HL-60 (cell line): ENCODE results near the gene CFAP61.

Experiments
- DNase-seq, 2 experiments: peaks; one replicate each; pipeline ENCODE4 v3.0.0-alpha.2; 2010 to 2020; ENCODE audit warnings: low read depth in 1 of 2, low spot score in 1 of 2
- H3K27ac ChIP-seq: fragments of 250-450 bp; sonication (Bioruptor Pico); replicated peaks from 2 replicates; pipeline ENCODE4 v1.5.1; 2020; ENCODE audit warnings: mild to moderate bottlenecking, moderate library complexity
- H3K27me3 ChIP-seq: fragments of 250-450 bp; sonication (Bioruptor Pico); 2 replicates; pipeline ENCODE4 v1.5.1; 2021; ENCODE audit warnings: mild to moderate bottlenecking, moderate library complexity; ENCODE audit not compliant: insufficient read depth, poor library complexity, severe bottlenecking
- H3K4me3 ChIP-seq: replicated peaks from 2 replicates; pipeline ENCODE4 v1.5.1; 2011; ENCODE audit warnings: mild to moderate bottlenecking, control low read depth, low read length; ENCODE audit not compliant: insufficient read depth
- GABPA ChIP-seq: IDR thresholded peaks from 2 replicates; pipeline ENCODE4 v1.6.1; 2012; ENCODE audit warnings: low read depth
- POLR2AphosphoS5 ChIP-seq: IDR thresholded peaks from 2 replicates; pipeline ENCODE4 v1.6.1; 2012; ENCODE audit warnings: low read depth
- SPI1 ChIP-seq: IDR thresholded peaks from 2 replicates; pipeline ENCODE4 v1.6.1; 2012; ENCODE audit warnings: low read depth, mild to moderate bottlenecking, borderline replicate concordance
- TF ChIP-seq, protein P1 (sequence below): IDR thresholded peaks from 2 replicates; pipeline ENCODE4 v1.6.1; 2012; ENCODE audit warnings: low read depth; ENCODE audit not compliant: insufficient replicate concordance
- TF ChIP-seq, protein P2 (sequence below): IDR thresholded peaks from one replicate; pipeline ENCODE4 v1.5.1; 2011; ENCODE audit warnings: low read length, control low read depth, inconsistent platforms; ENCODE audit not compliant: insufficient read depth

The CFAP61 gene

DNA sequence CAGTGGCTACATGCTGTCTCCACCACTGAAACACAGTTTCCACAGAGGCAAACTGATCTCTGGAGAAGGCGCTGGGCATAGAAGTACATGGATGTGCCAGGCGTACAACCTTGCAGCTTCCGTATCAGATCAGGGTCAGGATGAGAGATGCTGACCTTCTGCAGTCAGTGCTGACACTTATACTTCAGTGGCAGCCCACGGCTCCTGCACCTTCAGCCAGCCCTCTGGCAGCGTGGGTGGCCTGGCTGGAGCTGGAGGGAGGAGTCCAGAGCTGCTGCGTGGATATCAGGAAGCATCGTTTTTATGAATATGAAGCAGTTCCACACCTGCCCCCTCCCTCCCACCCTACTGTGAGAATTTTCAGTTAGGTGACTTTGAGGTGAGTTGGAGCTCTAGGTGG lies 149.3 kb downstream of the CFAP61 start:
- Histone ChIP-seq H3K4me3 (no peak overlapping the region), H3K27me3 (no peaks in the 10 kb centered on the region), H3K27ac (no peak overlapping the region)
- no peak for DNase-seq
- TF ChIP-seq, protein P1, sequence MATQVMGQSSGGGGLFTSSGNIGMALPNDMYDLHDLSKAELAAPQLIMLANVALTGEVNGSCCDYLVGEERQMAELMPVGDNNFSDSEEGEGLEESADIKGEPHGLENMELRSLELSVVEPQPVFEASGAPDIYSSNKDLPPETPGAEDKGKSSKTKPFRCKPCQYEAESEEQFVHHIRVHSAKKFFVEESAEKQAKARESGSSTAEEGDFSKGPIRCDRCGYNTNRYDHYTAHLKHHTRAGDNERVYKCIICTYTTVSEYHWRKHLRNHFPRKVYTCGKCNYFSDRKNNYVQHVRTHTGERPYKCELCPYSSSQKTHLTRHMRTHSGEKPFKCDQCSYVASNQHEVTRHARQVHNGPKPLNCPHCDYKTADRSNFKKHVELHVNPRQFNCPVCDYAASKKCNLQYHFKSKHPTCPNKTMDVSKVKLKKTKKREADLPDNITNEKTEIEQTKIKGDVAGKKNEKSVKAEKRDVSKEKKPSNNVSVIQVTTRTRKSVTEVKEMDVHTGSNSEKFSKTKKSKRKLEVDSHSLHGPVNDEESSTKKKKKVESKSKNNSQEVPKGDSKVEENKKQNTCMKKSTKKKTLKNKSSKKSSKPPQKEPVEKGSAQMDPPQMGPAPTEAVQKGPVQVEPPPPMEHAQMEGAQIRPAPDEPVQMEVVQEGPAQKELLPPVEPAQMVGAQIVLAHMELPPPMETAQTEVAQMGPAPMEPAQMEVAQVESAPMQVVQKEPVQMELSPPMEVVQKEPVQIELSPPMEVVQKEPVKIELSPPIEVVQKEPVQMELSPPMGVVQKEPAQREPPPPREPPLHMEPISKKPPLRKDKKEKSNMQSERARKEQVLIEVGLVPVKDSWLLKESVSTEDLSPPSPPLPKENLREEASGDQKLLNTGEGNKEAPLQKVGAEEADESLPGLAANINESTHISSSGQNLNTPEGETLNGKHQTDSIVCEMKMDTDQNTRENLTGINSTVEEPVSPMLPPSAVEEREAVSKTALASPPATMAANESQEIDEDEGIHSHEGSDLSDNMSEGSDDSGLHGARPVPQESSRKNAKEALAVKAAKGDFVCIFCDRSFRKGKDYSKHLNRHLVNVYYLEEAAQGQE, result no peak
- TF ChIP-seq POLR2AphosphoS5, result no peak
- no peak for TF ChIP-seq GABPA
- no peak for TF ChIP-seq SPI1
- TF ChIP-seq, protein P2, sequence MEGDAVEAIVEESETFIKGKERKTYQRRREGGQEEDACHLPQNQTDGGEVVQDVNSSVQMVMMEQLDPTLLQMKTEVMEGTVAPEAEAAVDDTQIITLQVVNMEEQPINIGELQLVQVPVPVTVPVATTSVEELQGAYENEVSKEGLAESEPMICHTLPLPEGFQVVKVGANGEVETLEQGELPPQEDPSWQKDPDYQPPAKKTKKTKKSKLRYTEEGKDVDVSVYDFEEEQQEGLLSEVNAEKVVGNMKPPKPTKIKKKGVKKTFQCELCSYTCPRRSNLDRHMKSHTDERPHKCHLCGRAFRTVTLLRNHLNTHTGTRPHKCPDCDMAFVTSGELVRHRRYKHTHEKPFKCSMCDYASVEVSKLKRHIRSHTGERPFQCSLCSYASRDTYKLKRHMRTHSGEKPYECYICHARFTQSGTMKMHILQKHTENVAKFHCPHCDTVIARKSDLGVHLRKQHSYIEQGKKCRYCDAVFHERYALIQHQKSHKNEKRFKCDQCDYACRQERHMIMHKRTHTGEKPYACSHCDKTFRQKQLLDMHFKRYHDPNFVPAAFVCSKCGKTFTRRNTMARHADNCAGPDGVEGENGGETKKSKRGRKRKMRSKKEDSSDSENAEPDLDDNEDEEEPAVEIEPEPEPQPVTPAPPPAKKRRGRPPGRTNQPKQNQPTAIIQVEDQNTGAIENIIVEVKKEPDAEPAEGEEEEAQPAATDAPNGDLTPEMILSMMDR, result no peak

DNA sequence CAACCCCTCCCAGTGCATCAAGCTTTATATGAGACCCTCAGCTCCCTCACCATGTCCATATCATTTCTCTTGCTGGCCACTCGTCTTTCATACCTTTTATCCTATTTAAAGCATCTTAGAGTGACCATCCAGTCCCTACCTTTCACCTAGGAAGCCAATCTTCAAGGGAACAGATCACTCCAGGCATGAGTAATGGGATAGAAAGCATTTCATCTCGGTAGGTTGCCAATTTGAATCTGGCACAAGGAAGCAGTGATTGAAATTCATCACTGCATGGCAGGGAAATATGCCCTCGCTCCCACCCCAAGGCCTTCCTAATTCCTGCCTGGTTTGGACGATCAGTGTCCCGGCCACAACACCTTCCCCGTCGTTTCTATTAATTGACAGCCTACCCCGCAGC lies 150.4 kb downstream of the CFAP61 start:
- no peak overlapping the region for H3K27ac ChIP-seq
- no peaks in the 10 kb centered on the region for H3K27me3 ChIP-seq
- H3K4me3 ChIP-seq, result no peak overlapping the region
- DNase-seq, result no peak
- no peak for TF ChIP-seq SPI1
- no peak for TF ChIP-seq POLR2AphosphoS5
- no peak for TF ChIP-seq GABPA
- TF ChIP-seq, protein P1, result no peak
- TF ChIP-seq, protein P2, result no peak

DNA sequence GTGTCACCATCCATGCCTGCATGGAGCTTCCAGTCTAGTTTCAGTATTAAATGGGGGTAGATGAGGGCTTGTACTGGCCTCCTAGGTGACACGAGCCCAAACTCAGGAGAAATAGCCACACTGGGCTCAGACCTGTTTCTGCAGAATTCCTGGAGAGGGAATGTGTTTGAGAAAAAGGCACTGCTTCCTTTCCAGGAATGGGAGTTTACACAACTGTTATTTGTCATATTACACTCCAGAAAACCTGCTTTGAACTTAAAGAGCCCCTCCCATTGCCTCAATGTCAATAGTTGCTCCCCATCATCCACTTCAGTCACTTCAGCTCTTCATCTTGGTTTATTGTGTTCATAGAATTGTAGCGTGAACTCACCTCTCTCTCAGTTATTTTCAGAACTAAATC lies 151.5 kb downstream of the CFAP61 start:
- no peak for DNase-seq
- Histone ChIP-seq H3K27ac (no peak overlapping the region), H3K27me3 (no peaks in the 10 kb centered on the region), H3K4me3 (no peak overlapping the region)
- TF ChIP-seq POLR2AphosphoS5, result no peak
- TF ChIP-seq GABPA, result no peak
- TF ChIP-seq, protein P2, result no peak

DNA sequence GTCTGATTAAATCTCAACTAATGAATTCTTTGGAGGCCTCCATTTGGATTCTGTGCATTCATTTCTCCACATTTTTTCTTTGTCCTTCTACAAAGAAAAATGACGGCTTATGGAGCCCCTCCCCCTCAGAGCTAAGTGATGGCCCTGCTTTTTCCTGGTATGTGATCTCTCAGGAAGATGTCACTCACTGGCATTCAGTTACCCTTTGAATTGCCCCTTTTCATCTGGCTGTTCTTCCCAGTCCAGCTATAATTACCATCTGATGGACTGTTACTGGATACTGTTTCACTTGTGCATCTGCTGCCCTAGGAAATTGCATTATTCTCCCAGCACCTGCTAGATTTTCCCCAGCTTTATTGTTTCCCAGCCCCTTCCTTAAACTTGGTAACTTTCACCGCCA lies 151.9 kb downstream of the CFAP61 start:
- no peaks in the 10 kb centered on the region for H3K27me3 ChIP-seq
- H3K27ac ChIP-seq, result no peak overlapping the region
- no peak overlapping the region for H3K4me3 ChIP-seq
- no peak for DNase-seq
- TF ChIP-seq GABPA (no peak), POLR2AphosphoS5 (no peak)
- TF ChIP-seq, protein P2, result no peak
